Activated effector memory CD4-positive, alpha-beta T cell treated with Interleukin-2 at 50 U/mL for 16 hours (primary cell): ENCODE results near the gene TLE2.

Experiments used
- DNase-seq: peaks from one replicate; pipeline ENCODE4 v3.0.0-alpha.2; 2020

TLE2 gene

DNA sequence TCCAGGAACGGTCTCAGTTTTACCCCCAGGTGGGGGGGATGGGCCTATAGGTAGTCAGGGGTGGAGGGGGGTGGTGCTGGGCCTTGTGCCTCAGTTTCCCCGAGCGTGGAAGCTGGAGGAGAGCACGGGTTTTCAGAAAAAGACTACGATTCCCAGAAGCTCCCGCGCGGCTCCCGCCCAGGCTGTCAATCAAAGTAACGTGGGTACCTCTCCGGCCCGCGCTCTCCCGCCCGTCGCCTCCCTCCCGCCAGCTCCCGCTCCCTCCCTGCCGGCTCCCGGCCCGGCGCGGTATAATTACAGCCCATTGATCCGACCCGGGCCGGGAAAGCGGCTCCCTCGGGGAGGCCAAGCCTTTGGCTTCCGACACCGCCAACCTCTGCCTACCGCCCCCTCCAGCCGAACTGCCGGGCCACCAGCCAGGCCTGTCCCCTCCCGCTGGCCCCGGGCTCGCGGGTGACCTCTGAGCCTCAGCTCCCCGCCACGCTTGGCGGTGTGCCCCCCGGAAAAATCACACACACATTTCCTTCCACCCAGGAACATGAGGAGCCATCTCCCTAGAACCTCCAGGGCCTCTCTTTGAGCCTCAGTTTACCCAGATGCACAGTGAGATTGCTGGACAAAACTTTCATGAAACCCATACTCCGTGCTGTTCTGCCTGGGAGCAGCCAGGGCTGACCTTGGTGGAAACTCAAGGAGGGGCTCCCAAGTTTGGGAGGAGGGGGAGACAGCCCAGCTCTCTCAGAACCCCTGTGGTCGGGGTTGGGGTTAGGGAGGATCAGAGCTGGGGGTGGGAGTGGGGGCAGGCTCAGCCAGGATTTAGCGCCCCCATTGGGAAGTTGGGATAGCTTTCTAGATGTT lies 7.3 kb upstream of the TLE2 start:
- DNase-seq, result peak; percentile 67

DNA sequence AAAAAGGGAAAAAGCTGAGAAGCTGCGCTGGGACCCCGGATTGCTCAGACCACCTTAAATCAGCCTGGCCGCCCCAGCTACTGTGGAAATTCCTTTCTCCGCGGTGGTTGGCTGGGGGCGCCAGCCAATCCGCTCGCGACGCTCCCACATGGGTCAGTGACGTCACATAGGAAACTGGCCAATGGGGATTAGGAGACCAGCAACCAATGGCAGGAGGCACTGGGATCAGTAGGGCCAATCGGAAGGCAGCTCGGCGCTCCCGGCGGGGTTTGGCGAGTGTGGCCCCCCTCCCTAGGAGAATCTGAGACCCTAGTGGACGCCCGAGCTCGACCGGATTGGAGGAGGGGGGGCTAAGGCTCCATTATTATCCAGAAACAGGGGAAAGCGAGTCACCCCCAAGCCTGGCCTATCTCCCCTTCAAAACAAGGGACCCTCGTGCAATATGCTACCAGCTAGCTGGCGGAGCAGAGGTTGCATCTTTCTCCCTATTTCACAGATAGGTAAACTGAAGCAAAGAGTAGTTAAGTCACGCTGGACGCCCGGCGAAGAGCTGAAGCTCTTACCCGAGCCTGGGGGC lies 6.5 kb upstream of the TLE2 start:
- DNase-seq, result peak; percentile 88

DNA sequence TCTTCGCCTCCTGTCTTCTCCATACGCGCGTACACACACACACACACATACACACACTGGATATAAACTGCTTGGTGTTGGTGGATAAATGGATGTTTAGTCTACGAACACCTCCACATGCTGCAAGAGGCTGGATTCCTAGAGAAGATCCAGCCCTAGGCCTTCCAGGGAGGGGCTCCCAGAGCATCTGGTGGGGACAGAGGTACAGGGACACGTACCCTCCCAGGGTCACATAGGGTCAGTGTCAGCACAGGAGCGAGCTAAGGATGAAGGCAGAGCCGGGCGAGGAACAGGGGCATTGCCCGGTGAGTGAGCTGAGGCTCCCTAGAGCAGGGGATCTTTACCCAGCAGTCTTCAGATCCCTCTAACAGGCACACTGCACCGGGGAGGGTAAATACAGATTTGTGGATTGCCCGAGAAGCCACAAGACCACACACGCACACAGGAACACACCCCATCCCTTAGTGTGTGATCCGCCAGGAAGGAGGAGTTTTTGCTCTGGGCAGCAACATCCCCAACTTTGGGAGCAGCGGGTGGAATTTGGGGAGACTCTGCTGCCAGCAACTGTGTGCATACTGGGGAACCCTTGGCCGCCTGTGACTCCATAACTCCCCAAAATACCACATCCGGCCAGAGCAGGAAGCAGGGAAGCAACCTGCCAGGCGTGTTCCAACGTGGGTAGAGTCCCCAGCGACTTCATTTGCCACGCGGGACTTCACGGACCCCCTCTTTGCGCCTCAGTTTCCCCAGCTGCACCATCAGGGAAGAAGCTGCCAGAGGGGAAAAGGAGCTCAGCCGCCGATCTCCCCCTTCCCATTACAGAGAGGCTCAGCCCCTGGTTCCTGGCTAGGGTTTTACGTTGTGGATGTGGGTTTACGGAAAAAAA lies 5.8 kb upstream of the TLE2 start:
- DNase-seq, result peak; percentile 22

DNA sequence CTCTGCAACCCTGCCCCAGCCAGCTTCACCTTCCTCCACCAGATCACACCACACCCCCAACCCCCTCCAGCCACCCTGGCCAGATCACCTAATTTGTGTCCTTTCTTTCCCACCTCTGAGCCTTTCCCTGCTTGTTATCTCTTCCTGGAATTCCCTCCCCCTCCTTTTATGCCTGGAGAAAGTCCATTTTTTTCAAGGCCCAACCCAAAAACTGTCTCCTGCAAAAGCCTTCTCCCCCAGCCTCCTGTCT lies 5.3 kb upstream of the TLE2 start:
- DNase-seq, result no peak

DNA sequence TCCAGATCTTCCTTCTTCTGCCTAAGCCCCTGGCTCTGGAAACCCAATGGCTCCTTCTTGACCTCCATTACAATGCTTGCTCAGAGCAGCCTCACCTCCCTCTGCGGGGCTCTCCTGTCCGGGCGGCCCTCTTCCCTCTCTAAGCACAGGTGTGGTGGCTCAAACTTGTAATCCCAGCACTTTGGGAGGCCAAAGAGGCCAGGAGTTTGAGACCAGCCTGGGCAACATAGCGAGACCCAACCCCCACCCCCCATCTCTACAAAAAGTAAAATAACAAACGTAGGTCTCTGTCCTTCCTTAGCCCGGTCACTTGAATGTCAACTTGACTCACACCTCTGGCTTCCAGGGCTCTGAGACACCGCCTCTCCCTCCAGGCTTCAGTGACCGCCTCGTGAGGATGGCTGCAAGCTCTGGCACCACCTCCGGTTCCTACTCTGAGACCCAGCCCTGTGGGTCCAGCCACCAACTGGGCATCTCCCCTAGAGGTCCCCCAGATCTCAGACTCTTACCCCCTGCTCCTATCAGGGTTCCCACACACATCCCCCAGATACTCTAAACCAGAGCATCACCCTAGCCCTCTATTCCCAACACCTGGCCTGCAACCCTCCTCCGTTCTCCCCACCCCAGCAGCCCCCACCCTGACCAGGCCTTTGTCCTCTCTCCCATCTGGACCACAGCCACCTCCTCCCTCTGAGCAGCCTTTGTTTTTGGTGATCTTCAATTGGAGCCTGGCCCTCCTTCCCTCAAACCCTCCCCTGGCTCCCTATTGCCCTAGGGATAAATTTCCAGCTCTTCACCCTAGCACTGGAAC lies 4.7 kb upstream of the TLE2 start:
- DNase-seq, result no peak

- no peak for DNase-seq
These were observed 2.5 kb upstream of the TLE2 start for GRCh38 chr19:3031607-3031867.

GRCh38 chr19:3028305-3029064 lies 595 bp downstream of the TLE2 start:
- no peak for DNase-seq

GRCh38 chr19:3027981-3028304 lies 1.1 kb downstream of the TLE2 start:
- DNase-seq, result no peak

DNA sequence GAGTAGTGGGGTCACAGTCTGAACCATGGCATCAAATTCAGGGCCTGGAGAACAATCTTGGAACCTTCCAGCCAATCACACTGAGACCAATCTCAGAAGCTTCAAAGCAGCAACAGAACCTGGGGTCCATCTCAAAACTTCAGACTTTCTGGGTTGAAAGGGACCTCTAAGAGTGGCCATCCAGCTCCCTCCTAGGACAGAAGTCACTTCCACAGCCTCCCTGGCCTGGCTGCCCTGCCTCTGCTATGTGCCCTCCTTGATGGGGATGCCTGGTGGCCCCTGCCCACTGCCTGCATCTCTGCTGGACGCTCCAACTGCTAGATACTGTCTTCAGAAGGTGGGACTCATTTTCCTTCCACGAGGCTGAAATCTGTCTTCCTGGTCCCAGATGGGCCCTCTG lies 1.8 kb downstream of the TLE2 start:
- no peak for DNase-seq

- no peak for DNase-seq
These were observed 2.3 kb downstream of the TLE2 start for GRCh38 chr19:3026768-3027167.

- DNase-seq, result no peak
These were observed 3.6 kb downstream of the TLE2 start for GRCh38 chr19:3025549-3025886.

- DNase-seq, result no peak
These were observed 4.1 kb downstream of the TLE2 start for GRCh38 chr19:3024870-3025548.

DNA sequence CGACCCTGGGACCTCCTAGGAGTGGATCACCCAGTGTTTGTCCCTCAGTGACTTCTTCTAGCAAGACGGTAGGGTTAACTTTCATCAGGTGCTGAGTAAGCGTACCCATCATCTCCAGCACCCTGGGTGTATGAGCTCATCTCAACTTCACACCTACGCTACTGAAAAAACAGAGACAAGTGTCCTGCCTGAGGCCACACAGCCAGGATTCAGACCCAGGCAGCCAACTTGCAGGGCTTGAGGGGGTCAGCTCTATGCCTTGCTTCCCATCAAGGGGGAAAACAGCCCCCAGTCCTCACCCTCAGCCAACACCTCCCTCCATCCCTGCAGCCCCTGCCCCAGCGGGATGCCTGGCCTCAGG lies 4.6 kb downstream of the TLE2 start:
- no peak for DNase-seq

- DNase-seq, result no peak
These were observed 8.6 kb downstream of the TLE2 start for GRCh38 chr19:3020321-3020960.

GRCh38 chr19:3019211-3019854 lies 9.7 kb downstream of the TLE2 start:
- no peak for DNase-seq

DNA sequence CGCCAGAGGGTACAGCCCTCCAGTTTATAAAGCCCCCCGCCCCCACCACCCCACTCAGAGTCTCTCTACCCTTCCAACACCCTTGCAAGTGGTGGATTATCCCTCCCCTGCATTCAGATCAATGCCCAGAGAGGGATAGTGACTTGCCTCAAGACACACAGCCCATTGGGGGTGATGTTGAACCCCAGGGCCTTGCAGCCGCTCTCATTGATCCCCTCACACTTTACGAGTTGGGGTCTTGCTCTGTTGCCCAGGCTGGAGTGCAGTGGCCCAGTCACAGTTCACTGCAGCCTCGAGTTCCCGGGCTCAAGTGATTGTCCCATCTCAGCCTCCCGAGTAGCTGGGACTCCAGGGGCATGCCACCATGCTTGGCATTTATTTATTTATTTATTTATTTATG lies 11.2 kb downstream of the TLE2 start:
- DNase-seq, result no peak

GRCh38 chr19:3015126-3016057 lies 13.7 kb downstream of the TLE2 start:
- DNase-seq, result no peak

GRCh38 chr19:3014135-3014534 lies 14.9 kb downstream of the TLE2 start:
- no peak for DNase-seq

GRCh38 chr19:3013263-3013725 lies 15.8 kb downstream of the TLE2 start:
- DNase-seq, result no peak

DNA sequence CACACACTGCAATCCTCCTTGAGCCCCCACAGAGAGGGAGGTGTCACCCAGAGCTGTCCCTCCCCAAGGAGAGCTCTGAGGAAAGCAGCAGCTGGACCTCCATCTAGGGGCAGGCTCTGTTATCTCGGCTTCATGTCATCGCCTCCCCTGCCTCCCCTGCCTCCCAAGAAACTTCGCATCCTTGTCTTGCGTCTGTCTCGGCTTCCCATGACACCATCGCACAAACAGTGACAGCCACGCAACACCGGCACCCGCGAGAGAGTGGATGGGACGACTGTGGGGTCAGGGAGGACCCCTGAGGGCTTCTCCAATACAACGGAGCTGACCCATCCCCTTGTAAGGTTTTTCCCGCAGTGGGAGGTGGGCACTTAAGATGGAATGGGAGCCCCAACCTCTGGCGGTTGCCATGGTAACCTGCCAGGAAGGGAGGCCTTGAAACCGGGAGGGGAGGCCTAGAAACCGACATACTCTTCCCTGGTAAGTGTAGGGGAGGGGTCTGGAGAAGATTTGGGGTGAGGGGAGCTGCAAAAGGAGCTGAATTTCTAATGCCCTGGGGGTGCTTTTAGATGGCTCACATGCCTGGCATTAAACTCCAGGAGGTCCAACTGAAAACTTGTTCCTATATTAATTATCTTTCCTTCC lies 16.3 kb downstream of the TLE2 start:
- DNase-seq, result no peak
